COLO668 (cell line): ENCODE data around the gene GALNT11.

ENCODE experiments used
- DNase-seq: peaks from one replicate; lab custom pipeline; 2025; ENCODE audit not compliant: unreplicated experiment; lab: John Stamatoyannopoulos, UW

The GALNT11 gene

DNA sequence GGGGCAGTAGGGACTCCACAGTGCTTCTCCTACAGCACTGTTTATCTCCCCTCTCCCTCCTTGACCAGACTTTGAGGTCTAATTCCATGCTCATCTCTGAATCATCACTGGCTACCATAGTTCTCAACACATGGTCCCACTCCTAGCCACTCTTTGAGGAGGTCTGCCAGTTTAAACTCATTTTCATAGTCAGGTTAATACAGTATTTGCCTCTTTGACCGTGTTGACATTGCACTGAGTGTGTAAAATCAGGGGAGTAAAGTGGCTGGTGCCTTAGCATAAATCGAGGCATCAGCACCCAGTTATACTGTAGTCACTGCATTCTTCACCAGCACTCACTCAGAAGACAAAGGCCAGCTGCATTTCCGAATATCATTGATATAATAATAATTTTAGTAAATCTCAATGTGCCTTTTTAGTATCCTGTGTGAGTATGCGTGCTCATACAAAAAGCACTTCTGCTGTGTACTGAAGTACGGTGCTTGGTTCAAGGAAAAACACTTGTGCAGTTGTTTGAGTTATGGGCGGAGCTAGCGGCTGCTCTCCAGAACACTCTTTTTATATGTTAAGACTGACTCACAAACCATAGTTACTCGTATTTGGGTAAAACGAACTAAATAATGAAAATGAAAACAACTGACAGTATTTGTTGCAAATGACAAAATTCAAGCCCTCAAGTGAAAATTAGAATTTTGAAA, 89.7 kb downstream of the GALNT11 start:
- no peak for DNase-seq

GRCh38 chr7:152117356-152117755, 91.9 kb downstream of the GALNT11 start:
- no peak for DNase-seq

DNA sequence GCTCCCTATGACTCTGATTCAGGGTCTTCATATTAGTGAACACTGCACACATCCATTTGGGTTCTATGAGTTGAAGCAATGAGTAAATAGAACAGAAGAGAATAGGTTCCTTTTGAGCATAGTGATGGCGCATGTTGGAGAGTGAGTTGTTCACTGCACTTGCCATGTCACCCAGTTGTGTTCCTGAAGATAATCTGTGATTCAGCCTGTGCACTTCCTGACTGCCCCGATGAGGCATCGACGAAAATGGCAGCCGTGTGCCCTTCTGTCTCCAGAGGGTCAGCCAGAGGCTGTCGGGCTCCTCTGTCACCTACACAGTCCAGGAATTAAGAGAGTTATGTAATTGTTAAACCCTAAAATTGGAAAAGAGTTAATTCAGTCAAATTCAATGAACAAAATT, 94.7 kb downstream of the GALNT11 start:
- no peak for DNase-seq

DNA sequence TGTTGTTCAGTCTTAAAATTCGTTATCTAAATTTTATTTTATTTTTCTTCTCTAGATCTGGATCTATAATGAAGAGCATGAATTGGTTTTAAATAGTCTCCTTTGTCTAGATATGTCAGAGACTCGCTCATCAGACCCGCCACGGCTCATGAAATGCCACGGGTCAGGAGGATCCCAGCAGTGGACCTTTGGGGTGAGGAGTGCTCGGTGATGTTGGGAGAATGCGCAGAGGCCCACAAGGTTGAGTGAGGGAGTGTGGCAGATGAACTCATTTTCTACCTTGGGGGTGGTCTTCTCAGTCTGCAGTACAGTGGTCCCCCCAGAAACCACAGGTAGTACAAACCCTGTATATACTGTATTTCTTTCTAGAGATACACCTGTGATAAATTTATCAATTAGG, 95.3 kb downstream of the GALNT11 start:
- DNase-seq = no peak

DNA sequence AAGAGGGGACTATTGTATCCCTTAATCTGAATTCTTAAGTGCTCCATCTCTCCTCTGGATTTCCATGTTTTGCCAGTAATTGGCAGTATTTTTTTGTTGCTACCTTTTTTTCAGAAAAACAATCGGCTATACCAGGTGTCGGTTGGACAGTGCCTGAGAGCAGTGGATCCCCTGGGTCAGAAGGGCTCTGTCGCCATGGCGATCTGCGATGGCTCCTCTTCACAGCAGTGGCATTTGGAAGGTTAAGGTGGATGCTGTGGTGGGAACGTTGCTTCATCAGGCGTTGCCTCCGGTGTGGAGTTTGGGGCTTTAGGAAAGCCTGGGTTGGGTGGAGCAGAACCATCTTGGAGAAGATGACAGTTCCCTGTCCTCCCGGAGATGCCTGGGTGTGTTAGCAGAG, 96.0 kb downstream of the GALNT11 start:
- DNase-seq = no peak

DNA sequence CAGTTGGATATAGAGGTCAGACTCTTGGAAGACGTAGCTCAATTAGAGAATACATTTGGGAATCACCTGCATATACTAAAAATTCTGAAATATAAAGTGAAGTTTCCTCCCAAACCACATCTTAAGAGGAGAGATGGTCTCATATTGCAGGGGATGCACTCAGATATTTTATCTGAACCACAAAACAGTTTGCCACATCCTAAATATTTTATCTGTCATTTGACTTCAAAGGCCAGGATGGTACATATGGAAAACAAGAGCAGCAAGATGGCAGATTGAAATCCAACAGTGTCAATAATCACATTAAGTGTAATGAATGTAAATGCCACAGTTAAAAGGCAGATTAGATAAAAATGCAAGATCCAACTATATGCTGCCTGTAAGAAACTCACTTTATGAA, 97.1 kb downstream of the GALNT11 start:
- DNase-seq = no peak

- no peak for DNase-seq
Measured at GRCh38 chr7:152126741-152127140, 101.3 kb downstream of the GALNT11 start.

GRCh38 chr7:152127229-152127628, 101.8 kb downstream of the GALNT11 start:
- DNase-seq = no peak

DNA sequence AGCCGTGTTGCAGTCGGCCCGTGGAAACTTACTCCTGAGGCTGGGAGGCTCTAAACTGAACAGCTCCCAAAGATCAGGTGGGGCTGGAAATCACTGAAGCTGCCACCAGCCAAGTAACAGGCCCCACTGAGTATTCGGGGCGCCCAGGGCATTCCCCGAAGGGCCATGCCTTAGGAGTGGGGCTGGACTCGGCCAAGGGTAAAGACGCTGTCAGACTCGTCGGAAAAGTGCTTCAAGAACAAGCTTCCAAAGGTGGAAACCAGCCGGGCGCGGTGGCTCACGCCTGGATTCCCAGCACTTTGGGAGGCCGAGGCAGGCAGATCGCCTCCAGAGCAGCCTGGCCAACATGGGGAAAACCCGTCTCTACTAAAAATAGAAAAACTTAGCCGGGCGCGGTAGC, 102.8 kb downstream of the GALNT11 start:
- no peak for DNase-seq

DNA sequence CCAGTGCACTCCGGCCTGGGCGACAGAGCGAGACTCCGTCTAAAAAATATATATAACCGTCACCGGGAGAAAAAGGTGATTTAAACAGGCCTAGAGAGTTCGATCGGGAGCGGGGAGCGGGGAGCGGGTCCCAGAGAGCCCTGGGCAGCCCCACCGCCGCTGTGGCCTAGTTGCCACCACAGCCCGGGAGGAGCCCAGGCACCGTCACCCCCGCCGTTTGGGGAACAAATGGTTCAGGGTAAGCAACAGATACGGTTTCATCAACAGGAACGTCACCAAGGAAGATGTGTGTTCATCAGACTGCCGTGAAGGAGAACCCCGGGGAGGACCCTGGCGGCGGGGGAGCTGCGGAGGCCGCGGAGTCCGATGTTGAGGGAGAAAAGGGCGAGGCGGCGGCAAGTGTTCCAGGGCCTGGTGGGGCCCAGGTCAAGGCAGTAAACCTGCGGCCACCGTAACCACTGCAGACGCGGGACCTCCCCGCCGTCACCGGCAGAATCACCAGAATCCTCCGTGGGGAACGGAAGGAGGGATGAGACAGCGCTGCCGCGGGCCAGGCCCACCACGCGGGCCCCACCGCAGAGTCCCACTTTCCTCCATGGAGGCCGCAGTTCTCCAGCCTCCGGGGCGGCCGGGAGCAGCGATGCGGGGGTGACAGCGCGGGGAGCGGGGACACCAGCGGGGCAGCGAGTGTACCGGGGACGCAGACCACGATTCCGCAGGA, 103.4 kb downstream of the GALNT11 start:
- no peak for DNase-seq

- DNase-seq = no peak
Measured at GRCh38 chr7:152129682-152130081, 104.2 kb downstream of the GALNT11 start.

DNA sequence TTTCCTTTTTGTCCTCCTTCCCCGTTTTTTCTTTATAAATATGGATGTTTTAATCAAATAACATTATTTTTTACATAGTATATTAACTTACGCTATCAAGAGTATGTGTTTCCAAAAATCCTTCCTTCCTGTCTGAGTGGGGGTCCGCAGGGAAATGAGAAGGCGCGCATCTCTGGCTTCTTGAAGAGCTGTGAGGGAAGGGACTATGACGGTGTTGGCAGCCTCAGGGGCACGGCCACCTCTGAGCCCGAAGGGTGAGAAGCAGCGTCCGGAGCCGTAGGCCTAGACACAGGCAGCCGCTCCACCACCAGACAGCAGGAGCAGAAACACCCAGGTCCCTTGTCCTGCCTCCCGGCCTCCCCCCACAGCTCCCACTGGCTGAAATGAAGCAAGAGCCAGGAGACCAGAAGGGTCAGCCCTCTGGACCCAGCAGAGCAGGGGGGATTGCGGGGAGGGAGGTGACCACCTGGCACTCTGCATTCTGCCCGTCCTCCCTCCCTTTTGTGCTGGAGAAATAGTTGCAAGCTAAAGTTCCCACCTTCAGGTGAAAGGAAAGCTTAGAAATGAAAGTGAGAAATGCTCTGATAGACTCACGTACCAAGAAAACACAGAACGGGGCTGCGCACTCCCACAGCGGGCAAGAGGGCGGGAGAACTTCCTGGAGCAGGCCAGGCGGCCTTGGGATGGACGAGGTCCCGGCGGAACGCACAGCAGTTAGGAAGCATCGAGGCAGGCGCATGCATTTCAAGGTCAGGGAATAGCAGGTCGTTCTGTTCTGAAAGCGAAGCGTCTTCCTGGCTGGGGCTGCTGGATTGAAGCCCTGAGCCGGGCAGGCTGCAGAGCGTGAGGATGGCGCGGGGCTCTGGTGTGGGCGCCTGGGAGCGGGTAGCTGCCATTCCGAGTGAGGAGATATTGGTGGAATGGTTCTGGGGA, 105.5 kb downstream of the GALNT11 start:
- DNase-seq = no peak

GRCh38 chr7:152131981-152132494, 106.6 kb downstream of the GALNT11 start:
- no peak for DNase-seq

DNA sequence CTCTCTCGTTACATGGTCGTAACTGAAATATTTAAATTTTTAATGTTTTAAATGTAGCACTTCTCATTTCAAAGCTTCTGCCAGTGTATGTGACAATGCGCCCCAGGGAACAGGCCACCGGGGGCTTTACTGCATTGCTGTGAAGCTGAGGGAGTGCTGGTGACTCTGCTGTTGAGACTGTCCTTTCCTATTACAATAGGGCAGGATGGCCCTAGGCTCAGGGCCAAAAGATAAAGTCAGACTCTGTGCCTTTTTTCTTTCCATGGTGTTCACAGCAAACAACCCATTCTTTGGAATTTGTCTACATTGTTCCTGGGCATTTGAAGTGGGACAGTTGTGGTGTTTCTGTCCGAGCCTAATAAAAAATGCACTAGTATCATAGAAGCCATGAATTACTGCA, 107.3 kb downstream of the GALNT11 start:
- DNase-seq = no peak

DNA sequence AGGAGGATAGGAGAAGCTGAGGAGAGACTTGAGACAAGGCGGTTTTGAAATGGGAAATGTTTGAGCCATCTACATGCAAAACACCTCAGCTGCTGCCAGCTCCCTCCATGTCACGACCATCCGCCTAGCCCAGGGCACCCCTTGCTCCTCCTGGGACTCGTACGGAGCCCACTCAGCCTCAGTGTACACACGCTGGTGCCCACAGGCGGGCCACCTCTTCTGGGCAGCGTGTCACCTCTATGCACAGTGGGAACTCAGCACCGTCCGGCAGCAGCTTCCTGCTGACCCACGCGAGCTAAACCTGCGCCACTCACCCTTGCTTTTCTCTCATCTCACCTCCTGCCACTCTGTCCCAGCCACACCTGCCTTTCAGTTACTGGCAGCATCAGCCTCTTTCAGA, 108.3 kb downstream of the GALNT11 start:
- DNase-seq = no peak

DNA sequence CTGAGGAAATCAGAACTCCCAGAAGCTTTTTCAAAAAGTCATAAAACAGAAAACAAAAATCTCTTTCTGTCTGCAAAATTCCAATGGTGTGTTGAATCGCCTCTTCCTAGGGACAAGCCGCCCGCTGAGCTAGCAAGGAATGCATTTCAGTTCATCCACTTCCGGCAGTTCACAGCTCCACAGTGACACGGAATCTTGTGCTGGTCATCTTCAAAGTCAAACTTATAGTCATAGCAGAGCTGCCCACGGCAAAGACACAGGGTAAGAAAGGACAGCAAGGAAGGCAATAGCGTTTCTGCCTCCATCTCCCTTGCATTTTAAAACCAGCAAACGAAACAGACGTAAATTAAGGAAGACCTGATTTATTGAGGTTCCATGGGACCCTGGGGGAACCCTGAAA, 111.2 kb downstream of the GALNT11 start:
- DNase-seq = no peak

DNA sequence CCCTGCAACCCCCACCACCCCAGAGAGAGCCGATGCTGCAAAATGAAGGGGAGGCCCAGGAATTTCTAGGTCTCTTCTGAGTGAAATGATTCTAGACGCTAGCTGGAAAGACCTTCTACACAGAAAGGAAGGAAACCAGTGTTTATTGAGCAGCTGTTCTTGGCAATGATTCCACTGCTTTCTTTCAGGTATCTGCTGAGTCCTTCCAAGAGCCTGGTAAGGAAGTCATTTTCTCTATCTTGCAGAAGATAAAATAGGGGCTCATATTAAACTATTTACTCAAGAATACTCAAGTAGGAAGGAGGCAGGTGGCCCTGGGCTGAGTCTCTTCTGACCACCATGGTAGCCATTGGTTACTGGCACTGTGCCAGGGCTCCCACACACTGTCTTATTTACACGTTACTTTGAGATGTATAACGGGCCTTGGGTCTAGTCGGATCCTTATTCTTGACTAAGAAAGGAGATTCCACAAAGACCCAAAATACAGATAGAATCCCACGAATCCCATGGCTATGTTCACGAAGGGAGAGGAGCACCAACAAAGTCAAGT, 112.1 kb downstream of the GALNT11 start:
- peak; percentile 30 for DNase-seq

DNA sequence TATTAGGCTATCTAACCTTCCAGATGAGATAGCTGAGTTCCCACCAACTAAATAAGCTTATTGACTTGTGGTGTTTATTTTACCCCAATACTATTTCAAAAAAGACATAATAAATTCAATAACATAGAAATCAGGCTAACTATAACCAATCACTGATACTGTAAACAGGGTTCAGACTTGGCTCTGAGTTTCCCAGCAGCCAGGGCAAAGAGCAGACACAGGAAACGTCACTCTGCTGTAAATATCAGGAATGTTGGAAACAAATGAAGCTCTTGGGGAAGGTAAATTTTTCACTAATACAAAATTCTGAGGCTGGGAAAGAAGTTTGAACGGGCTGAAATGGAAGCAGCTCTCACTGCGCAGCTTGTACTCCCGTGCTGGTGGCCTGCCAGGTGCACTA, 114.6 kb downstream of the GALNT11 start:
- no peak for DNase-seq

DNA sequence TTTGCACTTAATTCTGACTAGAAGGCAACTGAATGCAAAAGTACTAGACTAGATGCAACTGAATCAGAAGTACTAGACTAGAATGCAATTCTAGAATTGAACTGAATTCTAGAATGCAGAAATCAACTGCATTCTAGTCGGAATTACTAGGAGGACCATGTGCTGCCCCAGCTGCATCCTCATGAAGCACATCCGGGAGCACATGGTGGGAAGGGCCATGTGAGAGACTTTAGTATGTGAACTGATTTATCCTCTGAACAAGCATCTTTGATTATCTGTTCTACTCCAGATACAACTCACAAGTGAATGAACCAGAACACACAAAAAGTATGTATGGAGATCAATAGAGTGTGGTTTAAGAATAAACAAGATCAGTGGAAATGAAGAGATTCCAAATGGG, 115.1 kb downstream of the GALNT11 start:
- no peak for DNase-seq

DNA sequence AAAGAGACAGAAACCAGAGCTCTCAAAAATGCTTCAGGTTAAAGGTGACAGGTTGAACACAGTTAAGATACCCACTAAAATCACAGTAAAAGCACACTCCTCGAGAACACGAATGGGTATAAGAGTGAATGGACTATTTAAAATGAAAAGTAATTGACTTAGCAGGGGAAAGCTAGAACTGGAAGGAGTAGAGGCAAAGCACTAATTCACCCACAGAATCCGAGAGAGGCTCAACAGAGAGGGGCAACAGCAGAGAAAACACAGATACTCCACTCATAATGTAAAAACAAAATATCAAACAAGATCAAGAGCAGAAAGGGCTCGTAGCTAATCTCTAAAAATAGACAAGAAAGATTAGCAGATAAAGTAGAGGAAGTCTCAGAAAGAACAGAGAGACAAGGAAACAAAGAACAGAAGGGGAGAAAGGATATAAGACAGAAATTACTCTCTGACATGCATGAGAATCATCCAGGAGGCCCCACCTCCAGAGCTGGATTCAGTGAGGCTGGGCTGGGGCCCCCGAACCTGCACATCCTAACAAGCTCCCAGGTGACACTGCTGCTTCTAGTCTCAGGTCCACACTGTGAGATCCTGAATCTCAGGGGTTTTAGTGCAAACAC, 117.6 kb downstream of the GALNT11 start:
- no peak for DNase-seq
